SIG-M5 treated with dmso at 0.1 percent for 504 hours (cell line): ENCODE measurements around the gene LINS1.
"Not testable (repeated sequence)": the region's sequence is repeated elsewhere in the genome, so short reads cannot be mapped to it uniquely, and the experiment has no call there.

Source experiments
- DNase-seq: peaks from one replicate; lab custom pipeline; 2025; ENCODE audit not compliant: unreplicated experiment; lab: John Stamatoyannopoulos, UW

The LINS1 gene

GRCh38 chr15:100601617-100602063 lies 344 bp downstream of the LINS1 start:
- DNase-seq: no peak

DNA sequence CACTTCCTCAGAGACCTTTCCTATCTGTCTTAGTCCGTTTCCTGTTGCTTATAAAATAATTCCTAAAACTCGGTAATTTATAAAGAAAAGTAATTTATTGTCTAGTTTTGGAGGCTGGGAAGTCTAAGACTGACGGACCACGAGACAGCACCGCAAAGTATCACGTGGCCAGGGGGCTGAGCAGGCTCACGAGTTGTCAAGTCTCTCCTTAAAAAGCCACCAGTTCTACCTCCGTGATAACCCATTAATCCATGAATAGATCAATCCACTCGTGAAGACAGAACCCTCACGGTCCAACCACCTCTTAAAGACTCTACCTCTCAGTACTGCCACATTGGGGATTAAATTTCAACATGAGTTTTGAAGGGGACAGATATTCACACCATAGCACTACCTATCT lies 821 bp downstream of the LINS1 start:
- peak; percentile 6 for DNase-seq

- DNase-seq: no peak
These were observed 3.3 kb downstream of the LINS1 start for GRCh38 chr15:100598655-100599054.

- DNase-seq: no peak
These were observed 4.1 kb downstream of the LINS1 start for GRCh38 chr15:100597862-100598261.

GRCh38 chr15:100596792-100597191 lies 5.2 kb downstream of the LINS1 start:
- DNase-seq: no peak

DNA sequence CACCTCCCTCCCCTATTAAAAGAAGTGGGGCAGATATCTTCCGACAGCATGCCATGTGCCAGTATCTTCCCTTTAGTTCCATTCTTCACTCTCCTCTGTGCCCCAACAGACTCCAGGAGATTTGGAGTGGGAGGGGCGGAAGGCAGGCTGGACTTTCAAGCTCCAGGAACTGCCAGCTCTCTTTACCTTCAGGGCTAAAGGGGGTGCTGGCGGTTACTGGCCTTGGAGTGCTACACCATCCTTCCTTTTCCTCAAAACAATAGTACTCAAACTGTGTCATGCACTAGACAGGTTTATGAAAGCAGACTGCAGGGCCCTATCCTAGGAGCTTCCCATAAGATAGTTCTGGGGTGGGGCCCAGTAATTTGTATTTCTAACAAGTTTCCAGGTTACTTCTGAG lies 6.0 kb downstream of the LINS1 start:
- no peak for DNase-seq

GRCh38 chr15:100593431-100593830 lies 8.6 kb downstream of the LINS1 start:
- no peak for DNase-seq

DNA sequence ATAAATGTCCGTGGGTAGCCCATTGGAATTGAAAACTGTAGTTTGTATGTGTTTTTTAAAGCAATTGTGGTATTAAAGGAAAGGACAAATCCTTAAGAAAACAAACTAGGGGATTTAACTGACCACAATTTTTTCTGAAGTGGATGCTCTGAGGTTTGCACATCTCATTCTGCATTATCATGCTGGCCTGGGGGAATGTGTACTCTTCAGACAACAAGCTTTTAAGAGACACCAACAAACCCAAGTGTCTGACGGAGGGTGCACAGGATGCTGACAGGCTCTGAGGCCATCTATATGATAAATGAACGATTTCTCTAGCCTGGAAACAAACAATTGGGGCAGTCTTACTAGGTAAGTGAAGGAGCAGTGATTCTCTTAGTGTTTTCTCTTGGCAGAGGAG lies 9.1 kb downstream of the LINS1 start:
- no peak for DNase-seq

DNA sequence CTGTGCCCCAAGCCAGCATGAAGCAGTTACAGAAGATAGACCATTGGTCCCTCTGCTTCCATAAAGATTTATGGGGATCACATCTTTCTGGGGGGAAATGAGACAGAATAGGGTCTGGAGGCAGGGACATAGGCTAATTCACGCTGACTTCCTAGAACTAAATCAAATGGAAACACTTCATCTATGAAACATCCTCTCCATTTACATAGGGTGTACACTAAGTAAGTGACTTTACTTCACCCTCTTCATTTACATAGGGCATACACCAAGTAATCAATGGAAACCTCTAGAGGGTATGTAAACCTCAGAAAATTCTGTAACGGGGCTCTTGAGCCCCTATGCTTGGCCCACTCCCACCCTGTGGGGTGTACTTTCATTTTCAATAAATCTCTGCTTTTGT lies 10.1 kb downstream of the LINS1 start:
- DNase-seq: no peak

GRCh38 chr15:100591163-100591562 lies 10.8 kb downstream of the LINS1 start:
- DNase-seq: not testable (repeated sequence)

DNA sequence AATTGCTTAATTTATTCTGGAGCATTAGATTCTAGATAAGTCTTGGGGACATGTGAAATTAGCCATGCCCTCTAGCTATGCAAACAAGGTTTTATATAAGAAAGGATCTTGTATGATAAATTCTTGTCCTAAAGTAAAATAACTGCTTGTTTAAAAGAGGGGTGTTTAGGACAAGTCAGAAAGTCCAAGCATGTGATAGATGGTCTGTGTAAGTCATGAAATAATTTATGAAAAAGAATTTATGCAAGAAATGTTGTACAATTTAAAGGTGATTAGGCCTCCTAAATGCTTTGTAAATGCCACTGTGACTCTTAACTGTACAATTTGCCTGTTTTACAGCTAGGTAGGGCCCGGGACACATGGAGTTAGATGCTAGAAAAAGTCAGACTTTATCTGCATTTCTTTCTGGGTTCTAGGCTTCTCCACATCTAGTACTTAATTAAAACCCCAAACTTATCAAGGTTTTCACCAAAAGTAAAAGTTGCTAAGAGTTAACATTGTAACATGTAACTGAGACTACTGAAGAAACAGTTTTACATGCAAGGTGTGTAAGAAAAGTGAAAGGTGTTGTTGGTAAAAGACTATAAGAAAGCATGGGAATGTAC lies 13.2 kb downstream of the LINS1 start:
- DNase-seq: no peak

DNA sequence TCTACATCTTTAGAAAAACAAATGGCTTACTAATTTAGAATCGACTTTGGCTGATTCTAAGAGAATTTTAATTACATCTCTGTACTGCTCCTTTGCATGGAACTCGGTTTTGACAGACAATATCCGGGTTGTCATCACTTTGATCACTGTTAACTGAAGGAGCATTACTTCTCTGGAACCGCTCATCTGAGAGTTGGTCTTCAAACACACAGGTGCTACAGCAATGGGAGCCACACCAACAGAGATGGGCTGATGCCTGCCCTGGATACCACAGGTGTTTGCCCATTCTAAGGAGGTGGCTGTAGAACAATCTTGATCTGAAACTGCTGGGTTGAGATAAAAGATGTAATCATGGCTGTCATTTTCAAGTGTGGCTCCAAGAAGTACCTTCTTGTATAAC lies 21.6 kb downstream of the LINS1 start:
- no peak for DNase-seq

- DNase-seq: no peak
These were observed 28.5 kb downstream of the LINS1 start for GRCh38 chr15:100573526-100573925.

DNA sequence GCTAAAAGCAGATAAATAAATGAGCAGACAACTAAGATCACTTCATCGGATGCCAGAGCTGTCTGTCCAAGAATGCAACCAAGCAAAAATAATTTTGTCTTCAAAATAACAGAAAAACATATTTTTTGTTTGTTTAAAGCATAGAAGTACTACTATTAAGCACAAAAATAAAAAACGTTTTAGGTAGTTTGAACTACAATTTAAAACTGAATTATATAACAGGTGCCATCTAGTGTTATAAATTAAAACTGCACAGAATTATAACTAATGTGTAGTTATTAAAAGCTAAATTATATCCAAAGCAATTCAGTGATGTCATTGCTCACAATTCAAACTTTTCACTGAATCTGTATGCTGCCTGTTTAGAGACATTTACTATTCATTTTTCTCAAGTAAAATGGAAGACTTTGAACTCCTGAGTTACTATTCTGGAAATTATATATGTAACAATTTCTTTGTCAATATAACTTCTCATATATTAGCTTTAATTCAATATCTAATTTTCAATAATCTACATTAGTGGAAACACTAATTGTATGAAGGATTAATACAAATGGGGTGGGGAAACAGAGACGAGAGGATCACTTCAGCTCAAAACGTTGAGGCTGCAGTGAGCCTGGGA lies 29.5 kb downstream of the LINS1 start:
- DNase-seq: peak; percentile 23

GRCh38 chr15:100571592-100572167 lies 30.3 kb downstream of the LINS1 start:
- DNase-seq: no peak

DNA sequence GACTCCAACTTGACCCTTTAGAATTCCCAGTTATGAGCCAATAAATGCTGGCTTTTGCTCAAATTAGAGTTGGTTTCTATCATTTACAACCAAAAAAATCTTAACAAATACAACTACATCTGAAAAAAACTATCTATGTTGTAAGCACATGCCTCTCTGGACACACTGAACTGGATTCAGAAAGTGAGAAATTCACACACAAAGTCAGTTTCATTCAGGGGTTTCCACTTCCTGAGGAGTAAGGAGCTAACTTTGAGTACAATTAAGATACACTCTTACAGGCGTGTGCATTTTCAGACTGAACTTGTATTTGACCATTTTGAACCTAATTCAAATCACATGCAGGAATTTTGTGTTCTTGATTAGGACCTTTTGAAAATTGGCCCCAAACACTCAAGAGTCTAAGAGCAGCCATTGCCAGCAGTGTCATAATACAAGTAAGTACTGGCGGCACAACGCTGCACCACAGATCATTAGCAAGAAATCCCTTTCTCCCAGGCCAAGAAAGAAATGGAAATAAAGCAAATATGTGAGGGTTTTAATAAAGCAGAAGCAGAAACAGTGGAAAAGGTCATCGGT lies 31.2 kb downstream of the LINS1 start:
- no peak for DNase-seq

DNA sequence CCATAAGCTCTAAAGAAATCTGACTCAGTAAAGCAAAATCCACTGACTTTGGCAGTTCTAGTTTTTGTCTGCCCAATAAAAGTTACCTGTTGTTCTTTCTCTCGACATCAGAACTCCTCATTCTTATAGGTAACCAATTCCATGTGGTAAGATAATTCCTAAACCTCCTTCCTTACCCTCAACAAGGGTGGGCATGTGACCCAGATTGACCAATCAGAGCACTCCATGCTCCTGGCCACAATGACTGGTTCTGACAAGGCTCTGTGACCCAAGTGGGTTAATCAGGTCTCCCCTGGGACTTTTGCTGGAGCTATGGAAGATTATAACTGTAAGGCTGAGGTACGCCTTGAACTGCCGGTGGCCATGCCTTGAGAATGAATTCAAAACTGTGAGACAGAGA lies 31.7 kb downstream of the LINS1 start:
- DNase-seq: no peak

DNA sequence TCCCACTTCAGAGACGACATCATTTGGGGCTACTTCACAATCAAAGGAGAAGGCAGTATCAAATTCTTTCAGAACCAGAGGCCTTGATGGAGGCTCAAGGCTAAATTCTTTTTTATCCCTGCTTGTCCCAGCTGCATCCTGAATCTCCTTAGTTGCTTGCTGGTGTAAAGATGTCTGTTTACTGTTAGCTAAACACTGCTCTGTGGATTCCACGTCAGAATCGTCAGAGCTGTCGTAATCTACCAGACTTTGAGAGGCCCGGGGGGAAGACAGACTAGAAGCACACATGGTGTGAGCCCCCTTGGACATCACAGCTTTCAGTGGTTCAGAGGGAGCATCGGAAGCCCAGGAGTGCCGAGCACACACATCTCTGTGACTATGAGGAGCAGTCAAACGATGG lies 32.6 kb downstream of the LINS1 start:
- DNase-seq: no peak

GRCh38 chr15:100566850-100567628 lies 34.9 kb downstream of the LINS1 start:
- DNase-seq: no peak

GRCh38 chr15:100565591-100565990 lies 36.4 kb downstream of the LINS1 start:
- peak; percentile 37 for DNase-seq

- DNase-seq: peak; percentile 14
These were observed 41.7 kb downstream of the LINS1 start for GRCh38 chr15:100560323-100560722.

- peak; percentile 68 for DNase-seq
These were observed 42.7 kb downstream of the LINS1 start for GRCh38 chr15:100559330-100559729.
